H7 (cell line): ENCODE data around the gene ADD3. TPM values are rescaled to one million over a fixed set of nuclear protein-coding genes. Genes with fewer than 3 reads are reported as not detected.
"Not testable (repeated sequence)": the region's sequence is repeated elsewhere in the genome, so short reads cannot be mapped to it uniquely, and the experiment has no call there.

Source experiments
- DNase-seq: peaks from one replicate; pipeline ENCODE4 v3.0.0; 2012
- H3K27me3 ChIP-seq: 2 replicates; pipeline ENCODE4 v1.6.0; 2011; ENCODE audit warnings: mild to moderate bottlenecking, low read length; ENCODE audit not compliant: control insufficient read depth, insufficient read depth
- H3K36me3 ChIP-seq: replicated peaks from 2 replicates; pipeline ENCODE4 v1.5.1; 2011; ENCODE audit warnings: low read length; ENCODE audit not compliant: control insufficient read depth, insufficient read depth
- H3K4me3 ChIP-seq: 2 replicates; pipeline ENCODE4 v1.5.1; 2011; ENCODE audit warnings: low read depth, mild to moderate bottlenecking, control low read depth, low read length, moderate library complexity; ENCODE audit not compliant: insufficient read depth
- total RNA-seq: library from RNA; depleted of rRNA; stranded (reverse); fragments of >200 nt; shearing (Covaris generic); gene quantifications from 2 replicates; pipeline ENCODE4 v1.2.3, GENCODE V29; 2014

Gene ADD3
- total RNA-seq, 1 experiment from 2014 or later: 82.4 TPM

DNA sequence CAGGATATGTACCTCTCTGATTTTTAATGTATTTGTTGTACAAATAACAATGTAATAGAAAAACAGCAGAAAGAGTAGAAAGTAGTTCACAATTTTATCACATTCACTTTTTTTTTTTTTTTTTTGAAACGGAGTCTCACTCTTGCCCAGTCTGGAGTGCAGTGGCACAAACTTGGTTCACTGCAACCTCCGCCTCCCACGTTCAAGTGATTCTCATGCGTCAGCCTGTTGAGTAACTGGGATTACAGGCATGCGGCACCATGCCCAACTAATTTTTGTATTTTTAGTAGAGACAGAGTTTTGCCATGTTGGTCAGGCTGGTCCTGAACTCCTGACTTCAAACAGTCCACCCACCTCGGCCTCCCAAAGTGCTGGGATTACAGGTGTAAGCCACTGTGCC lies 128.1 kb downstream of the ADD3 start:
- not testable (repeated sequence) for DNase-seq, H3K27me3 ChIP-seq, H3K36me3 ChIP-seq, H3K4me3 ChIP-seq

DNA sequence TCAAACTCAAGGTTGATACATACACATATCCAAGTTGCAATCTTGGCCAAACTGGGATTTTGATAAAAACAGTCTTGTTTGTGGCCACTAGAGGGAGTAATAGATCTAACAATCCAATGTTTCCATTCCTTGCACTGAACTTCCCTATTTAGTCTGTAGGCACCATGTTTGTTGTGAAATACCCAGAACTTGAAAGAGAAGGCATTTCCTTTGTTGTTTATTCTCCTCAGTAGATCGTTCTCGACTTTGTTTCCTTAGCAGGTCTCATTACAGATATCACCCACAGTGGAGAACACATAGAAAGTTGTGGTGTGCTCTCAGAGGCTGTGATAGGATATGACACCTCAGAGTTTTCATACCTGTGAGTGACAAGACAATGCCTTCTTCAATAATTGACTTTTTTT lies 129.4 kb downstream of the ADD3 start:
- peak; percentile 54 for DNase-seq
- Histone ChIP-seq H3K36me3 (peaks cover 2% of the 10 kb centered on the region), H3K4me3 (no peak overlapping the region), H3K27me3 (no peaks in the 10 kb centered on the region)

DNA sequence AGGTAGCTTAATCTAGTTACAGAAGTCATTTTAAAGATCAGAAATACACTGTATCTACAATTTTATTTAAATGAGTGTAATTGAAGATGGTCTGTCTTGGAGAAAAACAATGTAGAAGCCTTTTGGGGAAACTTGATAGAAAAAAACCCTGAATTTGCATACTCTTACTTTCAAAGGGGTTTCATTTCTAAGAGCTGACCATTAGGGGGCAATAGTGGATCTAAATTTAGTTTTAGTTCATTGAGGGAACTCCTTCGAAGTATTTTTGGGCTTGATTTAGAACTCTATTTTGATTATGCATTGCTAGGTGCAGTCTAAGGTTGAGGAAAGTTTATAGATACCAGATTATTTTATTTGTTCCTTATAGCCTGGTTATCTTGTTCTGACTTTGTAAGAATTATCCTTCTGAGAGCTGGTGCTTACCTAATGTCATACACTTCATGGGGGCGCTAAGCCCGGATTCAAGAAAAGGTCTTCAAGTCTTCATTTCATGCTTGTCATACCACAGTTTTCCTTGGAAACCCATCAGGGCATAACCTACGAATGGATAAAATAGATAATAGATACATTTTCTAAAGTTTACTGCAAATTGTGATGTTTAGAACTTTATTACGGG lies 130.5 kb downstream of the ADD3 start:
- H3K4me3 ChIP-seq: no peak overlapping the region
- DNase-seq: peak; percentile 51
- H3K36me3 ChIP-seq: peaks cover under 1% of the 10 kb centered on the region
- H3K27me3 ChIP-seq: no peaks in the 10 kb centered on the region

DNA sequence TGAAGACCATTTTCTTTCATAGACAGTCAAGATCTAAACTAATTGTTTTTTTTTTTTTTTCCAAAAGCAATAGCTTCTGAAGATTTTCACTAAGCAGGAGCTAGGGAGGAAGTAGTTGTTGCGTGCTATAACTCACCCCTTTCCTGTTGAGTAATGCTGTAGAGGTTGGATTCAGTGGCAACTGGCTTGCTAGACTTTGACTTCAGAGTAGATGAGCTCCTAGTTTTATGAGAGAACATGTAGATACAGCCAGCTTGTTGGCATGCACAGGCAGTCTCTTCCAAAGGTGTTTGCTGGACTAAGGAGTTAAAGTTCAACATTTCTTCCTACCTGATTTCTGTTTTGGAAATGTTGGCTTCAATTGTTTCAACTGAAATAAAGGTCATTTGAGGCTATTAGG lies 133.4 kb downstream of the ADD3 start:
- Histone ChIP-seq H3K4me3 (no peak overlapping the region), H3K27me3 (no peaks in the 10 kb centered on the region), H3K36me3 (no peaks in the 10 kb centered on the region)
- no peak for DNase-seq

DNA sequence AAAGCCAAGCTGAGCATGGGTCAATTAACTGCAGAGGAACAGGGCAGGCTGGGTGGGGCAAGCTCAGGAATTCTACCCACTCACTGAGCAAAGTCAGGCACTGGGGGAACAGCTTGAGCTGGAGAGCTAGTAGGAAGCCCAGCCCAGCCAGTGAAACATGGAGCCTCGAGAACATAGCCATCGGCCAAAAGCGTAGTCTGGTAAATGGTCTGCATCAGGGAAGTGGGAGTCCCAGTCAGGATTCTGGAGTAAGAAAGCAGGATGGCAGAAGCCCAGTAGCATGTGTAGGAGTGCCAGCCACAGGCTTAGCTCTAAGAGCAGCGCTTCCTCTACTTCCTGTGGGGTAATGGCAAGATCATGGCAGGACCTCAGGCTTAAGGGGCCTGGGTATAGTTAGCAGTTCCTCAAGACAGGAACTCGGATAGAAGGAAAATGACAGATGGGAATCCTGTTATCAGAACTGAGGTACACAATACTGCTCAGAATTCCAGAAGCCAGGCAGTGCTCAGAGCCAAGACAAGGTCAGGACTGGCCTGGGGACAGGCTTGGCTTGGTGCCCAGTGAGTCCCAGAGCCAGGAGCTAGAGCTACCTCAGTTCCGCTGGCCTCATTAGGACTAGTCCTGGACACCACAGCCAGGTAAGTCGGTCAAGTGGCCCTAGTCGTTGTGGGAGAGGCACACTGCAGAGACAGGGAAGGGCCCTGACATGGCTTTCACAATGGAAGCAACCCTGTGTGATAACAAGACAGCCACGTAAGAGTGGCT lies 134.3 kb downstream of the ADD3 start:
- no peak for DNase-seq
- Histone ChIP-seq H3K27me3 (no peaks in the 10 kb centered on the region), H3K4me3 (no peak overlapping the region), H3K36me3 (no peaks in the 10 kb centered on the region)

DNA sequence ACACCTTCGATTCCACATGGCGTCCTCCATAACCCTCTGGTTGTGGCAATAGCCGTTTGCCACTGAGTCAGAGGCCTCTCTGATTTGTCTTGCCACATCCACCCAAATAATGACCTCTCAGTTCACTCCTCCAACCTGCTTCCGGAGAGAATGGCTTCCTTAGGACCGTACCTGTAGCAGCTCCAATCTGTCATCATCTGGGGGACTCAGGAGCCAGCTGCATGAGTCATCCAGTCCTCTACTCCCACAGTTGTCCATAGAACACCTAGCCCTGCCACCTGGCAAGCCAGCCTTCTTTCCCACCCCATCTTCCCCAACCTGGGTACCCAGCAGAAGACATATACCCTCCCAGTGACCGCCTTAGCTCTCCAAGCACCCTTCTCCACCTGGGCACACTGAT lies 135.2 kb downstream of the ADD3 start:
- Histone ChIP-seq H3K36me3 (no peaks in the 10 kb centered on the region), H3K4me3 (no peak overlapping the region), H3K27me3 (no peaks in the 10 kb centered on the region; the same call in 1 of the 2 replicates)
- no peak for DNase-seq

DNA sequence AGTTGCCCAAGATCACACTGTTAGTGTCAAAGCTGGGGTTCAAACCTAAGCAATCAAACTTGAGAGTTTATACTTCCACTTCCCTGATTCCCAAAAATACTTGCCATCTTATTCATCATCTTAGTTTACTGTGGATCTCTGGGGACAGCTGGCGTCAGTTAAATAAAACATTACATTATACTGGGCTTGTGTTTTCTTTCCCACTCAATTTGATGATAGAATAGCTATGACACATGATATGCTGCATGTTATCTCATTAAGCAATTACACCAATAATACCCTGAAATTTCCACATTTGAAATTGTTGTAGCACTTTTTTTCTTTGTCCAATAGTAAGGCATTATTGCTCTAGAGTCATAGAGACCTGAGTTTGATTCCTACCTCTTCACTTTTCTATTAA lies 136.7 kb downstream of the ADD3 start:
- DNase-seq: no peak
- Histone ChIP-seq H3K27me3 (no peaks in the 10 kb centered on the region; the same call in 1 of the 2 replicates), H3K4me3 (no peak overlapping the region), H3K36me3 (no peaks in the 10 kb centered on the region)

DNA sequence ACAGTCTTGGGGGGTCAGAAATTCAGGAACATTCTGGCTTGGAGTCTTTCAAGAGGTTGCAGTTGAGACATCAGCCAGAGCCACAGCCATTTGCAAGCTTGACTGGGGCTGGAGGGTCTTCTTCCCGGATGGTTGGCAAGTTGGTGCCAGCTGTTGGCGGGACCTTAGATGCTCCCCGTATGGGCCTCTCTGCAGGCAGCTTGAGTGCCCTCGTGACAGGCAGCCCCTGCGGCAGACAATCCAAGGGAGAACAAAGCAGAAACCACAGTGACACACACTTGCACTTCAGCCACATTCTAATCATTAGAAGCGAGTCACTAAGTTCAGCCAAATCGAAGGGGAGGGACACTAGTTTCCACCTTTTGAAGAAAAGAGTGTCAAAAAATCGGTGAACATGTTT lies 140.2 kb downstream of the ADD3 start:
- Histone ChIP-seq H3K36me3 (no peaks in the 10 kb centered on the region), H3K4me3 (no peak overlapping the region), H3K27me3 (peaks cover 2% of the 10 kb centered on the region)
- no peak for DNase-seq

DNA sequence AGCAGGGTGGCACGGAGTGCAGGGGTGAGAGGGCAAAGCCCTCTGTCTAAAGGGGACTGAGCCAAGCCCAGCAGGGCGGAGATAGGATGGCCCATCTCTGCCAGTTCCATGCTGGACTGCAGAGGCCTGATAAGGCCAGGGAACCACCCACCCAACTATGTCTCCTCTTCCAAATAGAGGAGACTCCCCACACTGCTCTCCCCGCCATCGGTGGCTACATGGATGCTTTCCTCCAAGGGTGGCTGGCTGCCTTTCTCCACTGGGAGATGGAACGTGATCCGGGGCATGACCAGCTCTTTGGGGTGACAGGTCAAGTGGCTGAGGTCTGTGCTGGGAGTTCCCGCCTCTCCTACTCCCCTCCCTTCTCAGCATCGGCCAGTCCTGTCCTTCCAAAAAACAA lies 141.5 kb downstream of the ADD3 start:
- Histone ChIP-seq H3K27me3 (peaks cover 2% of the 10 kb centered on the region), H3K4me3 (no peak overlapping the region), H3K36me3 (no peaks in the 10 kb centered on the region)
- no peak for DNase-seq

DNA sequence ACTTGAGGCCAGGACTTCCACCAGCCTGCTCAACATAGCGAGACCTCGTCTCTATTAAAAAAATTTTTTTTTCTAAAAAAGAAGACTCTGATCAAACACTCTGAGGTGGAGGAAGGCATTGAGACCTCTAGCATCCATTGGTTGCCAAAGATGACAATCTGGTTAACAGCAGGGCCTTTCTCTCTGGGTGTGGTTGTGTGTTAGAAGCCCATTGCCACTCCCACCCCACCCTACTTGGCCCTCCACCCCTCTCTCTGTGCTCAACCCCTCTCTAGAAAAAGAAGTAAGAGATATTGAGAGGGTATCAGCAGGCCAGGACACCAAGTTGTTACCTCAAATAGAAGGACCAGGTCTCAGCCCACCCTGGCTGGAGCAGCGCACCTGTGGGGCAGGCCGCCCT lies 142.3 kb downstream of the ADD3 start:
- no peaks in the 10 kb centered on the region for H3K36me3 ChIP-seq
- no peak for DNase-seq
- peaks cover 2% of the 10 kb centered on the region for H3K27me3 ChIP-seq
- H3K4me3 ChIP-seq: no peak overlapping the region

DNA sequence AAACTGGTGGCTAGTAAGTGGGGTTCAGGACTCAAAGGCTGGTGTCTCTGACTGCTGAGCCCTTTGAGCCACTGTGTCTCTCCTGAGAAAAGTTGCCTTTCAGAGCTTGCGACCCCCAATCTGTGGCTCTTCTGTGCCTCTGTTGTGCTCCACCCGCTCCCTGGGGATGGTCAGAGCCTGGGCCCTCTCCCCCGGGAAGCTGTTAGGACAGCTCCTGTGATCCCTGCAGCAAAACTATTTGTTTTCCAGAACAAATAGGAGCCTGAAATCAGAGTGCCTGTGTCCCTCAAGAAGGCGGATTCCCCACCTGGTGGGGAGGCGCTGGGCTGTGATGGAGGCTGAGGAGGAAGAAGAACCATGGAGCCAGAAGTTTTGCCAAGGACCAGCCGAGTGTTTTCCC lies 143.2 kb downstream of the ADD3 start:
- H3K27me3 ChIP-seq: peaks cover 2% of the 10 kb centered on the region
- no peaks in the 10 kb centered on the region for H3K36me3 ChIP-seq
- no peak overlapping the region for H3K4me3 ChIP-seq
- peak; percentile 26 for DNase-seq

DNA sequence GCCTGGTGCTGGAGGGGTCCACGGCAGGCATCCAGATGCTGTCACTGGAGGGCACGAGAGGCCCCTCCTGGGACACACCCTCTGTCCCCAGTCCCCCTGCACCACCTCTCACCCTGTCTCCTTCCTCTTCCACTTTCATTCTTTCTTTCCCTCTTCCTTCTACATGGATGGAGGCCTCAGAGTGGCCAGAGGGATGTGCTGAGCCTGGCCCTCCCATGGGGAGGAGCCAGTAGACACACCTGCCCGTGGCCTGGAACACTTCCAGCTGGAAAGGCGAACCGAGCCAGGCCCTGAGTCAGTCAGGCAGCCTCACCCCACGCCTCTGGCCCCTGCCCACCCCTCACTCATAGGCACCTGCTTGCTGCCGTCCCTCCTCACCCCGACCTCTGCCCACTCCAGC lies 143.7 kb downstream of the ADD3 start:
- DNase-seq: peak; percentile 51
- Histone ChIP-seq H3K36me3 (no peaks in the 10 kb centered on the region), H3K4me3 (no peak overlapping the region), H3K27me3 (peaks cover 2% of the 10 kb centered on the region)

DNA sequence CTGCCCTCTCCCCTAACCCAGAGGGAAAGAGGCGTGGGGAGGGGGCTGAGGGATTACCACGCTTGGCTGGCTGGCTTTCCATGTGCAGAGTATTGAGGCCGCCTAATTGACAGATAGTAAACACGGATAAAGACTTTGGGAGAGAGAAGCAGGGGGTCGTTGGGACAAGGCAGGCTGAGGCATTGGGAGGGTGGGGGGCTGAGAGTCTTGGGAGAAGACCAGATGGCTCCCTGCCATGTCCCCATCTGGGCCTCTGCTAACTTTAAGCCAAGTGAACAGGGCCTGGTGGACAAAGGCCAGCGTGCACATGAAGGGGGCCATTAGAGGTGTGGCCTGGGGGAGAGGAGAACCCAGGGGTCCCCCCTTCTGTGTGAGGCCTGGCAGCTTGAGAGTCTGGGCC lies 144.2 kb downstream of the ADD3 start:
- peak; percentile 32 for DNase-seq
- no peak overlapping the region for H3K4me3 ChIP-seq
- H3K27me3 ChIP-seq: peaks cover 5% of the 10 kb centered on the region

DNA sequence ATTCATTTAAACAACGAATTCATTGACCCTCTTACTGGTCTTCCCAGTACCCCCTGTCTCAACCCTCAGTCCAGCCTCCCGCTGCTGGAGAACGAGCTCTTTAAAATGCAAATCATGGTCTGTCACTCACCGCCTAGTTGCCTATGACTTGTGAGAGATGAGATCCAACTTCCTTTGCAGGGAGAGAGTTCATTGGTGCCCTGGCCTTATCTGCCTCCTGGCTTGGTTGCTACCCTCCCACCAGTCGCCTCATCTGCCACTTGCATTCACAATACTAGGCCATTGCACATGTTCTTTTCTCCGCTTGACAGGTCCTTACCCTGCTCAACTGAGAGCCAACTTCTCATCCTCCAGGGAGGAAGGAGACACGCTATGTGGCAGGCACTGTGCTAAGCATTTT lies 145.6 kb downstream of the ADD3 start:
- Histone ChIP-seq H3K36me3 (no peaks in the 10 kb centered on the region), H3K4me3 (no peak overlapping the region), H3K27me3 (peaks cover 8% of the 10 kb centered on the region)
- DNase-seq: peak; percentile 61

More for the DNA sequence above, 144.2 kb downstream of the ADD3 start:
- no peaks in the 10 kb centered on the region for H3K36me3 ChIP-seq

DNA sequence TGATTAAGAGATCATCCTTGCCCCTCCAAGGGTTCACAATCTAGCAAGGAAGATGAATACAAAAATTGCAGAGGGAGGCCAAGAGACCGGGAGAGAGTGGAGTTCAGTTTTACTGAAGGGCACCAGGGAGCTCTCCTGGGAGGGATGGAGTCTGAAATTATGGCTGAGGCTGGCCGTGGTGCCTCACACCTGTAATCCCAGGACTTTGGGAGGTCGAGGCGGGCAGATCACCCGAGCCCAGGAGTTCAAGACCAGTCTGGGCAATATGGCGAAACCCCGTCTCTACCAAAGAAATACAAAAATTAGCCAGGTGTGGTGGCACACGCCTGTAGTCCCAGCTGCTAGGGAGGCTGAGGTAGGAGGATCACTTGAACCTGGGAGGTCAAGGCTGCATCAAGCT lies 148.3 kb downstream of the ADD3 start:
- no peak for DNase-seq
- H3K36me3 ChIP-seq: no peaks in the 10 kb centered on the region
- H3K4me3 ChIP-seq: no peak overlapping the region
- H3K27me3 ChIP-seq: peaks cover 10% of the 10 kb centered on the region
